Transverse colon (tissue), 4 donors: ENCODE measurements around the gene TMEM253.

Source experiments
- EP300 ChIP-seq: sonication (generic); formaldehyde crosslinking; IDR thresholded peaks from one replicate; pipeline ENCODE4 v1.6.1; 2017; ENCODE audit warnings: antibody characterized with exemption, low read depth
- POLR2A ChIP-seq: fragments of 450-650 bp; IDR thresholded peaks from one replicate; pipeline ENCODE4 v1.6.1; 2016; ENCODE audit warnings: antibody characterized with exemption, mild to moderate bottlenecking, moderate library complexity
- POLR2AphosphoS5 ChIP-seq, 3 donors: sonication (generic); formaldehyde crosslinking; IDR thresholded peaks; one replicate each; pipeline ENCODE4 v1.6.1; 2016; ENCODE audit warnings: antibody characterized with exemption in 3 of 3
- TF ChIP-seq, protein P1 (sequence below), 5 experiments: fragments of 200-600 bp in 3 of 5; fragments of 450-650 bp in 2 of 5; sonication (generic) in 3 of 5; IDR thresholded peaks; 1 replicate in 2 of 5; 2 replicates in 3 of 5; pipeline ENCODE4 v1.5.1; 2016 to 2017; ENCODE audit warnings: antibody characterized with exemption in 5 of 5, inconsistent platforms in 3 of 5, mild to moderate bottlenecking in 2 of 5, moderate library complexity in 1 of 5

DNA sequence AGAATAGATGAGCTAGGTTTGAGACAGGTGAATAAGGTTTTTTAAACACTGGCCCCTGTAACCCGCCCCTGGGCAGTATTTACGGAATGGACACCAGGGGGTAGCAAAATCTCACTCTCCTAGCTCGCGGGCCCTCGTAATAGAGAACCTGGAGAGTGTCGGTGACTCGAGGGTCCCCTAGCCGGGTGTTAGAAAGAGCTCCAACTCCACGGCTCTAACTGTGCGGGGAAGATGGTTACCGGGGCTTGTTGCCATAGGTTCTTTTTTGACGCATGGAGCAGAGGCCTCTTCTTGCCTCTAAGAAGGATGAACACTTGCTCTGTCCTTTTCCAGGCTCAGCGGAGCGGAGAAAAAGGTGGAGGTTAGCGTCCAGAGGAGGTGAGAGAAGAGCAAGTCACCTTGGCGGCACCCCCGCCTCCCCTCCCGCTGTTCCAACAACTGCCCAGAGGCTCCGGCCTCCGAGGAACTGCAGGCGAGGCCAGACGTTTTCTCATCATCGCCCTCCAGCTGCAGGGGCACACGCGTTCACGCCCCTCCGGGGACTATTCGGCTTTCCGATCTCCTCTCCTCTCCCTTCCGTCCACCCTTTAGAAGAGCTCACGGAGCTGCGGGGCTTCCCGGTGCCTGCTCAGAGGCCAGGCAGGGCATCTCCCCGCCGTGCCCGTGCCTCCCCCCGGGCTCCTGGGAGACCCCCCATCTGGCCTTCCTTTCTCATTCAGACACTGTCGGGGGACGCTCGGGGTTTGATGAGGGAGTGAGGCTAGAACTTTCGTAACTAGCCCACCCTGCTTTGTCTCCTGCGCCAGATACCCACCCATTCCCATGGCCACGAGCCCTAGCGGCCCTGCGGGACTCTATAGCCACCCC lies 32.1 kb upstream of the TMEM253 start:
- TF ChIP-seq, protein P1, sequence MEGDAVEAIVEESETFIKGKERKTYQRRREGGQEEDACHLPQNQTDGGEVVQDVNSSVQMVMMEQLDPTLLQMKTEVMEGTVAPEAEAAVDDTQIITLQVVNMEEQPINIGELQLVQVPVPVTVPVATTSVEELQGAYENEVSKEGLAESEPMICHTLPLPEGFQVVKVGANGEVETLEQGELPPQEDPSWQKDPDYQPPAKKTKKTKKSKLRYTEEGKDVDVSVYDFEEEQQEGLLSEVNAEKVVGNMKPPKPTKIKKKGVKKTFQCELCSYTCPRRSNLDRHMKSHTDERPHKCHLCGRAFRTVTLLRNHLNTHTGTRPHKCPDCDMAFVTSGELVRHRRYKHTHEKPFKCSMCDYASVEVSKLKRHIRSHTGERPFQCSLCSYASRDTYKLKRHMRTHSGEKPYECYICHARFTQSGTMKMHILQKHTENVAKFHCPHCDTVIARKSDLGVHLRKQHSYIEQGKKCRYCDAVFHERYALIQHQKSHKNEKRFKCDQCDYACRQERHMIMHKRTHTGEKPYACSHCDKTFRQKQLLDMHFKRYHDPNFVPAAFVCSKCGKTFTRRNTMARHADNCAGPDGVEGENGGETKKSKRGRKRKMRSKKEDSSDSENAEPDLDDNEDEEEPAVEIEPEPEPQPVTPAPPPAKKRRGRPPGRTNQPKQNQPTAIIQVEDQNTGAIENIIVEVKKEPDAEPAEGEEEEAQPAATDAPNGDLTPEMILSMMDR (IDR thresholded peaks at IDR 0.05): peak; percentile 58 to 80 (median 65)
- TF ChIP-seq POLR2AphosphoS5 (IDR thresholded peaks at IDR 0.05) (no peak), POLR2A (no peak), EP300 (no peak)
